Stimulated activated CD4-positive, alpha-beta T cell treated with anti-CD3 and anti-CD28 coated beads, TNF-alpha, amount 100 ng/mL, for 4 hours (primary cell): ENCODE data around the gene ADAM10.

ENCODE experiments used
- DNase-seq, 3 experiments: peaks; one replicate each; pipeline ENCODE4 v3.0.0-alpha.2; 2020; ENCODE audit warnings: low read depth in 3 of 3

The ADAM10 gene

DNA sequence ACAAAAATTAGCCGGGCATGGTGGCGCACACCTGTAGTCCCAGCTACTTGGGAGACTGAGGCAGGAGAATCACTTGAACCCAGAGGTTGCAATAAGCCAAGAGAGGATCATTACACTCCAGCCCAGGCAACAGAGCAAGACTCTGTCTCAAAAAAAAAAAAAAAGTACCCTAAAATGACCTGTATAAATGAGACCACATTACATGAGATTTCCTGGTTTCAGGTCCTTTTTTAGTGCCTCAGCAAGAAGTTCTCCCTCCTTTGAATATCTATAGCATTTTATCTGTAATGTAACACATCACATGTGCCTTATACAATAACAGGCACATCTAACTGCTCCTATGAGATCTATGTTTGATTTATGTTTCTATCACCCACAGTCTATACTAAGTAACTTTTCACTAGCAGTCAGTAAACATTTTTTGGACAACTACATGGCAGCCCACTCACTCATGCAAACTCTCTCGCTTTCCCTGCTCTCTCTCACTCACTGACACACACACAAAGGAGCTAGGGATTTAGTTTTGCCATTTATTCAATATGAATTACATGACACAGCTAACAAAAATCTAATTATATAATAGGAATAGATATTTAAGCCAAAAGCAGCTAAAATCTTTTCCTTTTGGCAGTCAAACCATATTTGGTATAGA lies 34.1 kb downstream of the ADAM10 start:
- no peak for DNase-seq

DNA sequence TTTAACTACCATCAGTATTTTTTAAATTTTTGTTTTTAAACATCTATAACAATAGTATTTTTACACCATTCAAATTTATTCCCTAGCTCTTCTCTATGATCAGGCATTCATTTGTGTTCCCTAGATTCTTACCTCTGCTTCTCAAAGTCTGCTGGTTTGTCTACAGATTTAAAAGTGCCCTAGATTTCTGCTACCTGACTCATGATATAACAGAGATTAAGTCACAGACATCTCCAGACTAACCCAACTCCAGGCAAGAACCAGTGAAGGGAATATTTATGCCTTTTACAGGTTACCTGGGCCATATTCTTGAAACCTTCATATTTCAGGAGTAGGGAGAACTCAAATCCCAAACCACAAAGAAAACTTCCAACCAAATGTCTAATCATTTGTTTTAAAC lies 38.8 kb downstream of the ADAM10 start:
- DNase-seq, result no peak

DNA sequence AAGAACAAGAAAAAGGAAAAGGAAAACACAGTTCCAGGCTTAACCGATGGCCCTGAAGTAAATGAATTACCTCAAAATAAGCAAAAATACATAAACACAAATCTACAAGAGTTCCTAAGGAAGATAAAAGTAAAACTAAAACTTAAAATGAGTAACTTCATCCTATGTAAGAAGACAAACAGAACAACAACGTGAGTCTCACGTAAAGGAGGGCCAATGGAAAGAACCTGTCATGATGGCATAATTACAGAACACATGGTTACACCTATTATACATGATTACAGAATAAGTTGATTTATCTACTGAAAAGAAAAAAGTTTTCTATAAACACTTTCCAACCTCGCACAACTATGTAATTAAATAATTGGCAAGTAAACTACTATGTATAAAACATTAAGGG lies 42.1 kb downstream of the ADAM10 start:
- no peak for DNase-seq

DNA sequence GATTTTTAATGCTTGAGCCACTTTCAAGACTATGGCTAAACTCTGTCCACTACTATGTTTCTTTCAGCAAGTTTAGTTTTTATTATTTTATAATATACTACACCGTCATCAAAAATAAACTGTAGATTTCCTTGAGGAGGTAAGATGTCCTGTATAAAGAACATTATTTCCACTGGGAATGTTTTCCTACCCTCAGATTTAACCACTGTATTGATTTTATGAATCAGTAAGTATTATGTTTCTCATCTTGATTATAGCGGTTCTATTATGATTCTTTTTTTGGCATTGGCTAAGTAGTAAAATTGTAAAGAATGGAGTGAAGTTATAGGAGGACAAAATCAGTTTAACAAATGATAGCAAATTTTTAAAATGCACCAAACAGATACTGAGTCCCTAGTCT lies 44.4 kb downstream of the ADAM10 start:
- no peak for DNase-seq

DNA sequence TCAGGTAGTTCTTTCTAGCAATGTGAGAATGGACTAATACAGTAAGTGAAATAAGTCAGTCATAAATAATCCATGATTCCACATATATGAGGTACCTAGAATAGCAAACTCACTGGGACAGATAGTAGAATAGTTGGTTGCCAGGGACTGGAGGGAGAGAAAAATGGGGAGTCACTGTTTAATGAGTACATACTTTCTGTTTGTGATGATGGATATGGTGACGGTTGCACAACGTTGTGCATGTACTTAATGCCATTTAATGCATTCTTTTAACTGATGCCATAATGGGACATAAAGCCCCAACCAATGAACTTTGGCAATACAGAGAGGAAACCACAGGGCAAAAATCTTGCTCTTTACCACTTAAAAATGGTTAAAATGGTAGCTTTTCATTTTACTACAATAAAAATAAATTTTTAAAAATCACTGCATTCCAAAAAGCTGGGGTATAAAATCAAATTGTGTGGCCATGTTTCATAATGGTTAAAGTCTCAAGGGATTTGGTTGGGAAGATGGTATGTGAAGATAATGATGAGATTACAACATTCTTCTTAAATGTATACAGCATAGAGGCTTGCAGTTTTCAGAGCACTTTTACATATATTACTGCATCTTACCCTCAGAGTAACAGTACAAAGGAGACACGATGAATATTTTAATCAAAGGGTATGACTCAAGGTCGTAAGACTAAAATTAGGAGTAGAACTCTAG lies 45.2 kb downstream of the ADAM10 start:
- no peak for DNase-seq

DNA sequence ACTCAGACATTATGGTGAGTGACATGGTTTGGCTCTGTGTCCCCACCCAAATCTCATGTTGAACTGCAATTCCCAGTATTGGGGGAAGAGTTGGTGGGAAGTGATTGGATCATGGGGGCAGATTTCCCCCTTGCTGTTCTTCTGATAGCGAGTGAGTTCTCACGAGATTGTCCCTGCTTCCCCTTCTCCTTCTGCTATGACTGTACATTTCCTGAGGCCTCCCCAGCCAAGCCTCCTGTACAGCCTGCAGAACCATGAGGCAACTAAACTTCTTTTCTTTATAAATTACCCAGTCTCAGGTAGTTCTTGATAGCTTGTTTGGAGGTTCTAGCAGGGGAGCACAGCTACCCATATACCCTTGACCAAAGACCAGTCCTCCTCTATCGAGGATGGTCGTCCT lies 45.9 kb downstream of the ADAM10 start:
- no peak for DNase-seq

DNA sequence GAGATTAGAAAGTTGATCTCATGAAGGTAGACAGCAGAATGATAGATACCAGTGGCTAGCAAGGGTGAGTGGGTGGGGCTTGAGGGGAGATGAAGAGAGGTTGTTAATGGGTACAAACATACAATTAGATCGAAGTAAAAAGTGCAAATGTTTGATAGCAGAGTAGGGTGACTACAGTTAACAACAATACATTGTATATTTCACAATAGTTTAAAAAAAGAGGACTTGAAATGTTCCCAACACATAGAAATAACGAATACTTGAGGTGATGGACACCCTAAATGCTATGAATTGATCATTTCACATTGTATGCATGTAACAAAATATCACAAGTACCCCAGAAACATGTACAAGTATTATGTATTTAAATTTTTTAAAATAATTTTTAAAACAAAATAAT lies 47.3 kb downstream of the ADAM10 start:
- DNase-seq, result no peak

DNA sequence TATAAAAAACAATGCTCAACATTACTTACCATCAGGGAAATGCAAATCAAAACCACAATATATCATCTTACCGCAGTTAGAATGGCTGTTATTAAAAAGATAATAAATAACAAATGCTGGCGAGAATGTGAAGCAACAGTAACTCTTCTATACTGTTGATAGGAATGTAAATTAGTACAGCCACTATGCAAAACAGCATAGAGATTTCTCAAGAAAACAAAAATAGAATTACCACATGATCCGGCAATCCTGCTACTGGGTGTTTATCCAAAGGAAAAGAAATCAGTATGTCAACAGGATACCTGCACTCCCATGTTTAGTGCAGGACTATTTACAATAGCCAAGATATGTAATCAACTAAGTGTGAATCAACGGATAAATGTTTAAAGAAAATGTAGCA lies 48.1 kb downstream of the ADAM10 start:
- no peak for DNase-seq

DNA sequence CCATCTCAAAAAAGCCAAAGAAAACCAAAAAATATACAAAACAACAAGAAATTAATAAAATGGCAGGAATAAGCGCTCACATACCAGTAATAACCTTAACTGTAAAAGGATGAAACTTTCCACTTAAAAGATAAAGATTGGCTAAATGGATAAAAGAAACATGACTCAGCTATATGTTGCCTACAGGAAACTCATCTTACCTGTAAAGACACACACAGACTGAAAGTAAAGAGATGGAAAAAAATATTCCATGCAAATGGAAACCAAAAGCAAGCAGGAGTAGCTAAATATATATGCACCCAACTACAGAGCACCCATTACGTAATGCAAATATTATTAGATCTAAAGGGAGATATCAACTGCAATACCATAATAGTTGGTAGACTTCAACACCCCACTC lies 49.7 kb downstream of the ADAM10 start:
- no peak for DNase-seq

DNA sequence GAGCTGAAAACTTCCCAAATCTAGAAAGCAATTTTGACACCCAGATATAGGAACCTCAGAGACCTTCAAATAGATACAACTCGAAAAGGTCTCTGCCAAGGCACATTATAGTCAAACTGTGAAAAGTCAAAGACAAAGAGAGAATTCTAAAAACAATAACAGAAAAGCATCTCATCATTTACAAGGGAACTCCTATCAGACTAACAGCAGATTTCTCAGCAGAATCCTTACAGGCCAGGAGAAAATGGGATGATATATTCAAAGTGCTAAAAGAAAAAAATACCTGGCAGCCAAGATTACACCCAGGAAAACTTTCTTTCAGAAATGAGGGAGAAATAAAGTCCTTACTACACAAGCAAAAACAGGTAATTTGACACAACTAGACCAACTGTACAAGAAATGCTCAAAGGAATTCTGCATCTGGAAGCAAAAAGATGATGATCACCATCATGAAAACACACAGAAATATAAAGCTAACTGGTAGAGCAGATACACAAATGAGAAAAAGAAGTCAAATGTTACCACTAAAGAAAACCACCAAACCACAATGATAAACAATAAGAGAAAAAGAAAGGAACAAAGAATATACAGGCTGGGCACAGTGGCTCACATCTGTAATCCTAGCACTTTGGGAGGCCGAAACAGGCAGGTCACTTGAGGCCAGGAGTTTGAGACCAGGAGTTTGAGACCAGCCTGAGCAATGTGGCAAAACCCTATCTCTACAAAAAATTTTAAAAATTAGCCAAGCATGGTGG lies 50.4 kb downstream of the ADAM10 start:
- no peak for DNase-seq

DNA sequence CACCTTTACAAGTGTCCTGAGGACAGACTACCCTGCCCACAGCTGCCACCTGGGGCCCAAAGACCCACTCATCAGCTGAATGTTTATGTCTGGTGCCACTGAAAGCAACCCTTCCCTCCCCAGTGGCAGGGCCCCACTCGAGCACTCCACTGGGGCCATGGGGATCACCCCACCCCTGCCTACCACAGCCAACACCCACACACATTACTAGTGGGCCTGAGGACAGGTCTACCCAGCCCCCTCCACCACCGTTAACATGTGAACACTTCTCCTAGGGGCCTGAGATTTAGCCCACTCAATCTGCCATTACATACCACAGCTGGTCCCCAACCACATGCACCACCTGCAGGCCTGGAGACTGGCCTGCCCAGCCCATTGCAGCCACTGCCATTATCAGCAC lies 52.3 kb downstream of the ADAM10 start:
- no peak for DNase-seq

DNA sequence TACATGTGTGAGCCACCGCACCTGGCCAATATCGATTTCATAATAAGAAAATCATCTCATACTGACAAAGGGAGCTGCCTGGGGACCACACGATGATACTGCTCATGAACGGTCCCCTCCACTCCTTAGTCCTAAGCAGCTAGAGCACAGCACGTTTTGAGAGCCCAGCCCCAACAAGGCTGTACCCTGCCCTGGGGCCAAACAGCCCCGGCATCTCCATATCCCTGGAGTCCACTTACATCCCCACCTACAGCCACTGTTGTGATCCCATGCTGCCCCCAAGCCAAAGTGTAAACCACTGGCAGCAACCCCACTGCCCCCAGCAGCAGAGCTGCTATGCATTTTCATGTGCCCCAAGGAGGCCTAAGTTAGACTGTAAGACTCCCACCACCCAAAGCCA lies 52.8 kb downstream of the ADAM10 start:
- DNase-seq, result no peak

DNA sequence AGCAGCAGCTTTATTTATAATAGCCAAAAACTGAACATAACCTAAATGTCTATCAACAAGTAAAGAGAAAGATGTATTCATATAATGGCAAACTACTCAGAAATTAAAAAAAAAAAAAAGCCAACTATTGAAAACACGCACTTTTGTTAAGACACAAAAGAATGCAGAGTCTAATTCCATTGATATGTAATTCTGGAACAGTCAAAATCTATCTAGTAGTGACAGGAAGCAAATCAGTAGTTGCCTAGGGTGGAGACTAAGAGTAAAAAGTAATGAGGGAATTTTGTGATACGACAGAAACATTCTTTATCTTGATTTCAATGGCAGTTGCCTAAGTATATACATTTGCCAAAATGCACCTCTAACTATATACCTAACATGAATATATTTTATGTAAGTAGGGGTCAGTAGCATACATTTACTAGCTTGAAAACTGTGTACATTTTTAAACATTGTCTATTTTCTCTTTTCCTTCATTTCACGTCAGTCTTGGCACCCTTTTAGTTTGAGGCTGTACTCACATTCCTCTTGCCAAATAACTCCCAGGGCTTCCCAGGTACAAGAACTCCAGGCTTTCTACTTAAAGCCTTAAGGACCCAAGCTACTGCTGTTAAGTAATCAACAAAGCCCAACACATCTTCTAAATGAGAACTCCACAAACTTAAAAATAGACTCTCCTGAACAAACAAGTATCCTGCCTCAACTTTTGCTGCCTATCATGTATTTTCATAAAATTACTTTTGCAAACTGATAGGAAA lies 54.7 kb downstream of the ADAM10 start:
- DNase-seq, result no peak

DNA sequence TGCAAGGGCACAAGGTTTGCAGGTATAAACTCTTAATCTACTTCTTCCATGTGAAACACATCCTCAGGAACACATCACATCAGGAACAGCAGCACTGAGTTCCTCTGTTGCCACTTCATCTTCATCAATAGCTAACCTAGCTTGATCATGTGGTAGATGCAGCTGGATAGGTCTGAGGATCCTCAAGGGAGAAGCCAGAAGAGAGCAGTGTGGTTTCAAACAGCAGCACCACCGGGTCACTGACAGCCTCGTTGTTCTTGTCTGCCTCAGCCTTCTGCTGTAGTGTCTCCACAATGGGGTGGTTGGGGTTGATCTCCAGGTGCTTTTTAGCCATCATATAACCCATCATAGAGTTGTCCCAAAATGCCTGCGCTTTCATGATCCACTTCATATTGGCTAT lies 58.8 kb downstream of the ADAM10 start:
- no peak for DNase-seq

DNA sequence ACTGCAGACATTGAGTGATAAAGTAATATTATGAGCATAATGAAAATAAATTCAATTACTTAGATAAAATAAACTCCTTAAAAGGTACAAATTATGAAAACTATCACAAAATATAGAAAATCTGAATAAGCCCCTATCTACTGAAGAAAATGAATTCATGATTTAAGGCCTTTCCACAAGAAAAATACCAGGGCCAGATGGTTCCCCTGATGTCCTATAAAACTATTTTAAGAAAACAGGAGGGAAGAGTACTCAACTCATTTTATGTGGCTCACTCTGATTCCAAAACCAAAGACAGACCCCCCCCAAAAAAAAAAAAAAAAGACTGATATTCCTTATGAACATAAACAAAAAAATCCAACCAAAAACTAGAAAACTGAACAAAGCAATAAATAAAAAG lies 59.9 kb downstream of the ADAM10 start:
- DNase-seq, result no peak

DNA sequence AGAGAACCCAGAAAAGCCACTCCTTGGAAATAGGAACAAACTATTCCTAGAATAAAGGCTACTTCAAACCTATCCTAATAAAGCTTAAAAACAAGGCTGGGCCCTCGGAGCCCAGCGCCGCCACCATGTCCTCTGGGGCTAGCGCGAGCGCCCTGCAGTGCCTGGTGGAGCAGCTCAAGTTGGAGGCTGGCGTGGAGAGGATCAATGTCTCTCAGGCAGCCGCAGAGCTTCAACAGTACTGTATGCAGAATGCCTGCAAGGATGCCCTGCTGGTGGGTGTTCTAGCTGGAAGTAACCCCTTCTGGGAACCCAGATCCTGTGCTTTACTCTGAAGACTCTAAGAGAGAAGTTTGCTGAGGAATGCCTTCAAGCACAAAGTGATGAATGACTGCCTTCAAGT lies 63.2 kb downstream of the ADAM10 start:
- DNase-seq, result no peak

DNA sequence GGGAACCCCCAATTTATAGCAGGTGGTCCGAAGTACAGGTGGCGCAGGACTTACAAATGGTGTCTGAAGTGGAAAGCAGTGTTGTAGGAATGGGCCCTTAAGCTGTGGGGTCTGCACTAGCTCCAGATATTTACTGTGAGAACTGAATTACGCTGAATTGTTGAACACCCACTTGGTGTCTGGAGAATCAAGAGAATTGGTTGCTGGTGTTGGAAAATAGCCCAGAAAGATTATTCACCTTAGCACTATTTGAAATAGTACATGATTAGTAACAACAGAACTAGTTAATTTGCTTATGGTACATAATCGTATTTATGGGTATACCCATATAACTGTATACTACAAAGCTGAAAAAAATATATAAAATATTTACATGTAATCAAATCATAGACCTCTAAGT lies 64.8 kb downstream of the ADAM10 start:
- DNase-seq, result no peak

DNA sequence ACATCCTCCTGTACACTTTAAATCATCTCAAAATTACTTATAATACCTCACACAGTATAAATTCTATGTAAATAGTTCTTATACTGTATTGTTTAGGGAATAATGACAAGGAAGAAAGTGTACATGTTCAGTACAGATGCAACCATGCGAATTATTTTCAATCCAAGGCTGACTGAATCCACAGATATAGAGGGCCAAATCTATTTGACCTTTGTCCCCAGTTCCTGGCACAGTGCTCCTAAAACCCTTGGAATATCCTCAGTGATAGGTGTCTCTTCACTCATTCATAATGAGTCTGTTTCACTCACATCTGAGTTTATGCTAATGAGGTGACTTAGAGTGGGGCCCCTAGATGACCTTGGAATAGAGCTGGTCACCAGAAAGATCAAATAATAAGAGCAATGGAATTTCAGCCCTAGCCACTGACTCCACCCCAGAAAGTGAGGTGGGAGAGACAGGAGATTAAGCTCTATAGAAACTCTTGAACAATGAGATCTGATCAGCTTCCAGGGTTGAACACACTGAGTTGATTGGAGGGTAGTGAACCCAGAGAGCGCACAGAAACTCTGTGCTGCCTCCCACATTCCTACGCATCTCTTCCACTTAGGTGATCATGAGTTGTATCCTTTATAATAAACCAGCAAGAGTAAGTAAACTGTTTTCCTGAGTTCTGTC lies 65.3 kb downstream of the ADAM10 start:
- no peak for DNase-seq

DNA sequence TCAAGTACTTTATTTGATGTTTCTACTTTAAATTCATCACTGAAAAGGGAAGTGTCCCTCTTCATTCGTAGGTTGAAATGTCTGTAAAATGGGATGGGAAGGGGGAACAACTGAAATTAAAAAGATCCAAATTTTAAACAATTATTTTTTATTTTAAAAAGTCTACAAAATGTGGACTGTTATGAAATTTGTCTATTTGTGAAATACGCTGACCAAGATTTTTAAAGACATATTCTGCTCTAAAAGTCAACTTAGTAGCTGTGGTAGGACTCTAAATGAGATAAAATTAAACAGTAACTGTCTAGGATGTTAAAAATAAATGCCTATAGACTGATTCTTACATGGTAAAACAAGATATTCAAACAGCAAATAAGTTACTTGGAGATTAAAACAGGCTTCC lies 67.3 kb downstream of the ADAM10 start:
- DNase-seq, result no peak

DNA sequence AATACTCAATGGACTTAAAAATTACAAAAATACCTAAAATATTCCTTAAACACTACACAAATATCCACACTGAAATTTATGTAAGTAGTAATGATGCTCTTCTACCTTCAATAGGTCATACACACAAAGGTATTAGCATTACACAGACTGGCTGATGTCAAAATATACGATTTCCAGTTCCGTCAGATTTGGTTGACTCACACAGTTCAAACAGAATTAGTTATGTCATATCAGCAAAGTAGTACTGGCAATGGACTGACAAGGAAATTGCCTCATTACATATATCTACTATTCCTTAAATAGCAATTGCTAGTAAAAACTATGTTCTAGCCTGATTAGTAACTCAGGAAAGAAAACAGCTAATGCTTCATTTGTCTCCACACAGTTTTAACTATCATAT lies 70.8 kb downstream of the ADAM10 start:
- DNase-seq, result no peak

DNA sequence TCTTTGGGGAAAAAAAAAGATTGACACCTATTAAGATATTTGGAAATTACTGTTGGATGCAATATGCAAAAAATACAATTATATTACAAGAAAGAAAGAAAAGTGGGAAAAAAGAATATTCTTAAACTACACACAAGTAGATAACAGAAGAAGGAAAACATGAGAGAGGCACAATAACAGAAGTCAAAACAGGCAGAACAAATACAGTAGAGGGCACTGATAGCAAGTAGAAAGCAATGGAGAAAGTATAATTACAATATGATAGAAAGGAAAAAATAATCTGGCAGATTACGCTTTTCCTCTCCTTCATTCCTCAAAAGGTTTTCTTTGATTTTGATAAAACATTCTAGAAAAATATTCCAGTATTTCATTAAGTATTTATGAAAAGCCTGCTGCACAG lies 72.1 kb downstream of the ADAM10 start:
- no peak for DNase-seq

DNA sequence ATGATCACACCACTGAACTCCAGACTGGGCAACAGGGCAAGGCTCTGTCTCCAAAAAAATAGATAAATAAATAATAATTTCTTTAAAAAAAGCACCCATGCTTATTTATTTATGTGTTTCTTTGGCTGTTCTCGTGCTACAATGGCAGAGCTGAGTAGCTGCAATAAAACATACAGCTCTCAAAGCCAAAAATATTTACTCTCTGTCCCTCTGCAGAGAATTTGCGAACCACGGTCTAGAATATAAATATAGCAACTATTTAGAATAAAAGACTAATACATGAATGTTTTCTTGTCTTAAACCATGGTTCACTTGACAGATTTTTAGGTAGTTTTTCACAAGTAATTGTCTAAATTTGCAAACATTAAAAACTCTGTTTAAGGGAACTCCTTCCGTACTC lies 72.7 kb downstream of the ADAM10 start:
- DNase-seq, result no peak
